Mucosa of descending colon (tissue), 3 donors: ENCODE data around the gene CCDC92B. TPM values are rescaled to one million over a fixed set of nuclear protein-coding genes. Genes with fewer than 3 reads are reported as not detected.
A peak's percentile ranks its signal among the peaks of the same experiment; 100 is the strongest.

Experiments used
- ATAC-seq: fragments of 200-7000 bp; cut with Tn5 transposase; one replicate; pipeline ENCODE4 v1.9.1; 2020; ENCODE audit warnings: mild to moderate bottlenecking, moderate library complexity
- DNase-seq, 3 donors: peaks; one replicate each; pipeline ENCODE4 v3.0.0-alpha.2; 2020
- H3K36me3 ChIP-seq: fragments of 200-600 bp; one replicate; pipeline ENCODE4 v1.8.0; 2021; ENCODE audit warnings: low read depth, mild to moderate bottlenecking
- H3K4me1 ChIP-seq: fragments of 200-600 bp; one replicate; pipeline ENCODE4 v1.8.0; 2021; ENCODE audit warnings: low read depth, mild to moderate bottlenecking
- H3K4me3 ChIP-seq: fragments of 200-600 bp; one replicate; pipeline ENCODE4 v1.8.0; 2021; ENCODE audit warnings: mild to moderate bottlenecking
- H3K9me3 ChIP-seq: fragments of 200-600 bp; one replicate; pipeline ENCODE4 v1.8.0; 2021; ENCODE audit warnings: mild to moderate bottlenecking
- CTCF ChIP-seq: fragments of 200-600 bp; IDR thresholded peaks from one replicate; pipeline ENCODE4 v1.8.0; 2022; ENCODE audit warnings: antibody characterized with exemption, mild to moderate bottlenecking
- intact Hi-C, 2 donors: fragments of 100-400 bp; cut with DNase I in 1 of 2; cut with micrococcal nuclease in 1 of 2; formaldehyde crosslinking; loops; one replicate each; pipeline versions ENCODE4 v1.11.0 to v1.11.1; 2022; cut with DNase I, micrococcal nuclease
- total RNA-seq, 3 donors: library from RNA; stranded (reverse); fragmentation: NEBNext Ultra II Directional in 2 of 3; extraction: Animal tissue kit (Norgen Biotek cat#: 25700) in 2 of 3; gene quantifications; one replicate each; pipeline versions ENCODE4 v1.2.1 to v1.2.4, GENCODE V29; 2021 to 2023
- donor health status: DM: no; HTN: no; CAD: no; lungs with moderate emphysema.
- donor health status: DM: no; HTN: no; CAD: no.
- donor health status: DM: no; HTN: yes; CAD: no.

Gene CCDC92B
- total RNA-seq, 3 donors from 2014 or later, result 1.3 to 2.2 (median 2.2) TPM

GRCh38 chr17:2703606-2704005, 45.8 kb downstream of the CCDC92B start:
- peaks cover 15% of the 10 kb centered on the region for H3K4me1 ChIP-seq
- intact Hi-C loops, result no loop called here
- DNase-seq (peak in 2 of 3 donors; percentile 18 to 25), ATAC-seq (no peak)
- peaks cover 27% of the 10 kb centered on the region for H3K36me3 ChIP-seq
- no peak for TF ChIP-seq CTCF
- H3K9me3 ChIP-seq, result no peaks in the 10 kb centered on the region
- H3K4me3 ChIP-seq, result no peak overlapping the region

GRCh38 chr17:2703181-2703580, 46.3 kb downstream of the CCDC92B start:
- TF ChIP-seq CTCF, result no peak
- no peaks in the 10 kb centered on the region for H3K9me3 ChIP-seq
- peaks cover 27% of the 10 kb centered on the region for H3K36me3 ChIP-seq
- peaks cover 11% of the 10 kb centered on the region for H3K4me1 ChIP-seq
- ATAC-seq (no peak), DNase-seq (peak in 1 of 3 donors; percentile 45)
- intact Hi-C loops, result no loop called here
- H3K4me3 ChIP-seq, result no peak overlapping the region

GRCh38 chr17:2701996-2702741, 47.3 kb downstream of the CCDC92B start:
- H3K36me3 ChIP-seq, result peaks cover 27% of the 10 kb centered on the region
- peak in 2 of 3 donors; percentile 9 to 36 for DNase-seq
- H3K4me1 ChIP-seq, result peaks cover 3% of the 10 kb centered on the region
- no peak for TF ChIP-seq CTCF
- intact Hi-C loops, result no loop called here
- H3K9me3 ChIP-seq, result no peaks in the 10 kb centered on the region
- H3K4me3 ChIP-seq, result no peak overlapping the region
- ATAC-seq, result no peak

GRCh38 chr17:2701161-2701995, 48.1 kb downstream of the CCDC92B start:
- no peaks in the 10 kb centered on the region for H3K9me3 ChIP-seq
- H3K36me3 ChIP-seq, result peaks cover 32% of the 10 kb centered on the region
- ATAC-seq (no peak), DNase-seq (peak in 2 of 3 donors; percentile 25 to 53)
- H3K4me3 ChIP-seq, result no peak overlapping the region
- no peak for TF ChIP-seq CTCF
- intact Hi-C loops, result no loop called here
- H3K4me1 ChIP-seq, result no peaks in the 10 kb centered on the region

GRCh38 chr17:2700491-2701141, 48.8 kb downstream of the CCDC92B start:
- Histone ChIP-seq H3K9me3 (no peaks in the 10 kb centered on the region), H3K4me3 (no peak overlapping the region), H3K4me1 (no peaks in the 10 kb centered on the region), H3K36me3 (peaks cover 32% of the 10 kb centered on the region)
- TF ChIP-seq CTCF, result no peak
- intact Hi-C loops, result no loop called here
- ATAC-seq (no peak), DNase-seq (peak in 1 of 3 donors; percentile 23)
